ENCODE measurements around the gene EIF4EBP3. TPM values are rescaled to one million over a fixed set of nuclear protein-coding genes. Genes with fewer than 3 reads are reported as not detected.

EIF4EBP3 gene
- total RNA-seq, 1 donor from 2014 or later = 13.3 TPM

DNA sequence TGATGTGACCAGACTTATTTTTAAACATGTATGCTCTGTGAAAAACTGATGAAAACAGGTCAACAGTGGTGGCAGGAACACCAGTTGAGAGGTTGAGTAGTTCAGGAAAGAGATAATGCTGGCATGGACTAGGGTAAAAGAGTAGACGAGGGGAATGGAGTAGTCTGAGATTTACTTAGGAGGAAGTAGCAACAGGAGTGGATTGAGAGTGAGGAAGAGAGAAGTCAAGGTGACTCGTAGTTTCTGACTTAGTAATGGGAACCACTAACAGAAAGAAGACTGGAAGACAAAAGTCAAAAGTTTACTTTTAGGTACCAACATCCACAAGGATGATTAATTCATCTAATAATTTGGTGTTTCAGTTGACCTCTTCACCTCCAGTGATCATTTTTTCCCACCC is 6.2 kb downstream of the EIF4EBP3 start:
- Histone ChIP-seq H3K4me3 (ENCODE audit: low read depth, low read length) (no peak overlapping the region), H3K36me3 (ENCODE audit: control insufficient read depth, insufficient read depth, low read length) (no peaks in the 10 kb centered on the region), H3K27me3 (ENCODE audit: control insufficient read depth, insufficient read depth, low read length) (no peaks in the 10 kb centered on the region)
- TF ChIP-seq, protein P1, sequence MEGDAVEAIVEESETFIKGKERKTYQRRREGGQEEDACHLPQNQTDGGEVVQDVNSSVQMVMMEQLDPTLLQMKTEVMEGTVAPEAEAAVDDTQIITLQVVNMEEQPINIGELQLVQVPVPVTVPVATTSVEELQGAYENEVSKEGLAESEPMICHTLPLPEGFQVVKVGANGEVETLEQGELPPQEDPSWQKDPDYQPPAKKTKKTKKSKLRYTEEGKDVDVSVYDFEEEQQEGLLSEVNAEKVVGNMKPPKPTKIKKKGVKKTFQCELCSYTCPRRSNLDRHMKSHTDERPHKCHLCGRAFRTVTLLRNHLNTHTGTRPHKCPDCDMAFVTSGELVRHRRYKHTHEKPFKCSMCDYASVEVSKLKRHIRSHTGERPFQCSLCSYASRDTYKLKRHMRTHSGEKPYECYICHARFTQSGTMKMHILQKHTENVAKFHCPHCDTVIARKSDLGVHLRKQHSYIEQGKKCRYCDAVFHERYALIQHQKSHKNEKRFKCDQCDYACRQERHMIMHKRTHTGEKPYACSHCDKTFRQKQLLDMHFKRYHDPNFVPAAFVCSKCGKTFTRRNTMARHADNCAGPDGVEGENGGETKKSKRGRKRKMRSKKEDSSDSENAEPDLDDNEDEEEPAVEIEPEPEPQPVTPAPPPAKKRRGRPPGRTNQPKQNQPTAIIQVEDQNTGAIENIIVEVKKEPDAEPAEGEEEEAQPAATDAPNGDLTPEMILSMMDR (IDR thresholded peaks at IDR 0.05; ENCODE audit: insufficient read depth, low read length, poor library complexity, severe bottlenecking) = no peak
- no peak for DNase-seq (ENCODE audit: low read depth)

DNA sequence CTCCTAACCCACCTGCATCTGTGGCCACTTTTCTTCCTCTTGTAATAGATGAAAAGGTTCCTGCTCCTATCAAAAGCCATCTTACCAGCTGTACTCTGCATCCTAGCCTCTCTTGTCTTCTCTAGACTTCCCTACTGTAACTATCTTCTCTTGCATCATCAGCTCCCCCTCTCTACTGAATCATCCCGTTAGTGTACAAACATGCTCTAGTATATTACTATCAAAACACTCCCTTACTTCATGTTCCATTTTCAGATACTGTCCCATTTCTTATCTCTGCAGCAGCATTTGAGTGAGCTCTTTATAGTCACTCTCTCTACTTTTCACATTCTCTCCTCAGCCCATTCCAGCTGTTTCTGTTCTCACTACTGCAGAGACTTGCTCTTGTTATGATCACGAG is 7.0 kb downstream of the EIF4EBP3 start:
- no peaks in the 10 kb centered on the region for H3K27me3 ChIP-seq (ENCODE audit: control insufficient read depth, insufficient read depth, low read length)
- TF ChIP-seq, protein P1 (IDR thresholded peaks at IDR 0.05; ENCODE audit: insufficient read depth, low read length, poor library complexity, severe bottlenecking) = no peak
- no peaks in the 10 kb centered on the region for H3K36me3 ChIP-seq (ENCODE audit: control insufficient read depth, insufficient read depth, low read length)

DNA sequence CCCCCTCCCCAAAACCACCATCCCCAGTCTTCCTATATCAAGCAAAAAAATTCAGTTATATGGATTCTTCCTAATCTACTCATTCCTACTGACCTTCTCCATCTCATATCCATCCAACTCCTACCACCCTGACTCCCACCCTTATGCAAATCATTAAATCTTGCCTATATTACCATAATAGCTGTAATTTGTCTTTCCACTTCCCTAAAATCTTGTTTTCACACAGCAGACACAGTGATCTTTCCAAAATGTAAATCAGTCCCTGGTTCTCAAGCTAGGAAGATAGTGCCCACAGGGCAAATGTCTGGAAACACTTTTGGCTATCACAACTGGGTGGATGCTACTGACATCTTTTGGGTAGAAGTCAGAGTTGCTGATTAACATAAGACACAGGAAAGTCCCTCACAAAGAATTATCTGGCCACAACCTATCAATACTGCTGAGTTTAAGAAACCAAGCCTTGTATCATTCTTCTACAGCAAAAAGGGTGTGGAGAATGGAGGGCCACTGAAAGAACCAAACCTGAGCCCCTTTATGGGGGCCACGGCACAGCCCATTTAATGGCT is 8.4 kb downstream of the EIF4EBP3 start:
- TF ChIP-seq, protein P1 (IDR thresholded peaks at IDR 0.05; ENCODE audit: insufficient read depth, low read length, poor library complexity, severe bottlenecking) = no peak
- Histone ChIP-seq H3K27me3 (ENCODE audit: control insufficient read depth, insufficient read depth, low read length) (no peaks in the 10 kb centered on the region), H3K36me3 (ENCODE audit: control insufficient read depth, insufficient read depth, low read length) (no peaks in the 10 kb centered on the region), H3K4me3 (ENCODE audit: low read depth, low read length) (peak overlapping the region; percentile 92)
- no peak for DNase-seq (ENCODE audit: low read depth)

More for the DNA sequence above, 7.0 kb downstream of the EIF4EBP3 start:
- no peak overlapping the region for H3K4me3 ChIP-seq (ENCODE audit: low read depth, low read length)
- no peak for DNase-seq (ENCODE audit: low read depth)

DNA sequence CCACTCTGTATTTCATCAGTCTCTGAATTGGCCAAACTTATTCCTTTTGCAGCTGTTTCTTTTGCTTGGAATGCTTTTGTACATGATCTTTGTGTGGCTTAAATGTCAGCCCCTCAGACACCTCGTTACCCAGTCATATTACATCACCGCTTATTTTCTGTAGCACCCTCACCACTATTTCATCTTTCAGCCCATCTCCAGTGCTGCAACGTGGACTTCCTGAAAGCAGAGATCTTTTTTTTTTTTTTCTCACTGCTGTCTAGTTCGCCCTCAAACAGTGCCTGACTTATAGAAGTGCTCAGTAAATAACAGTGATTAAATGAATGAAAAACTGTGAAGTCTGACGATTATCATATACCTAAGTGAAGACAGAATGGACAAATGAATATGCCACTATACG is 9.0 kb downstream of the EIF4EBP3 start:
- peak overlapping the region; percentile 92 for H3K4me3 ChIP-seq (ENCODE audit: low read depth, low read length)
- H3K27me3 ChIP-seq (ENCODE audit: control insufficient read depth, insufficient read depth, low read length) = no peaks in the 10 kb centered on the region
- DNase-seq (ENCODE audit: low read depth) = no peak
- no peaks in the 10 kb centered on the region for H3K36me3 ChIP-seq (ENCODE audit: control insufficient read depth, insufficient read depth, low read length)
- TF ChIP-seq, protein P1 (IDR thresholded peaks at IDR 0.05; ENCODE audit: insufficient read depth, low read length, poor library complexity, severe bottlenecking) = no peak

DNA sequence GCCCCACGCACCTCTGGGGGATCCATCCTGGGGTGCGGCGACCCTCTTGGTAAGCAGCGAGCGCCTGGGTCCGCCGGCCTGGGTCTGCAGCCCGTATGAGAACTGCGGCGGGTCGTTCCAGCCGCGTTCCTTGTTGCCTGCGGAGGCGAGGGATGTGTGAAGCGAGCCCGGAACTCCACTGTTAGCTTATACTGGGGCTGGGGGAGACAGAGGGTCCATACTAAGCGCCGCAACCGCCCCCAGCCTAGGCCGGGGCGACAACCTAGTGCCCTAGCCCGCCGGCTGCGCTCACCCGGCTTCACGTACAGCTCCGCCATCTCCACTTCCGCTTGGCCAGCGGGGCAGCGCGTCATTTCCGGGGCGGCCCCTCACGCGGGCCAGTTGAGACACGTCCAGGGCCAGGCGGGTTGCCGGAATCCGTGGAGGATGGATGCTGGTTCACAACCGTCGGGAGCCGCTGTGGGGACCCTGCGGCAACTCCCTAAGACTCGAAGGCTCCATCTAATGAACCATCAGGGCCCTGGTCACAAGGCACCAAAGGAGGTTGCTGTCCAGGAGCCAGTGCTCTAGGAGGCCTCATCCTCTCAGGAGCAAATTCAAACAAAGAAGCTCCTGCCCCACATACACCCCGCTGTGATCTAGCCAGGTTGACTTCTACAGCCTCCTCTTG is 9.8 kb downstream of the EIF4EBP3 start, which contains the start of gene SRA1:
TSS of gene SRA1 (minus strand) at position 338 of the 670 bp plus-strand sequence. CDS start at position 317, 21 bp downstream.
- Histone ChIP-seq H3K4me3 (ENCODE audit: low read depth, low read length) (peak within 1 kb of the TSS; percentile 92), H3K27me3 (ENCODE audit: control insufficient read depth, insufficient read depth, low read length) (no peaks in the 10 kb centered on the region), H3K36me3 (ENCODE audit: control insufficient read depth, insufficient read depth, low read length) (no peaks in the 10 kb centered on the region)
- TF ChIP-seq, protein P1 (IDR thresholded peaks at IDR 0.05; ENCODE audit: insufficient read depth, low read length, poor library complexity, severe bottlenecking) = no peak
- peak; percentile 38 for DNase-seq (ENCODE audit: low read depth)
